OCI-M2 (cell line): ENCODE data around the gene CALML6.

Experiments used
- DNase-seq: peaks from one replicate; lab custom pipeline; 2025; ENCODE audit not compliant: unreplicated experiment; lab: John Stamatoyannopoulos, UW

CALML6 gene

DNA sequence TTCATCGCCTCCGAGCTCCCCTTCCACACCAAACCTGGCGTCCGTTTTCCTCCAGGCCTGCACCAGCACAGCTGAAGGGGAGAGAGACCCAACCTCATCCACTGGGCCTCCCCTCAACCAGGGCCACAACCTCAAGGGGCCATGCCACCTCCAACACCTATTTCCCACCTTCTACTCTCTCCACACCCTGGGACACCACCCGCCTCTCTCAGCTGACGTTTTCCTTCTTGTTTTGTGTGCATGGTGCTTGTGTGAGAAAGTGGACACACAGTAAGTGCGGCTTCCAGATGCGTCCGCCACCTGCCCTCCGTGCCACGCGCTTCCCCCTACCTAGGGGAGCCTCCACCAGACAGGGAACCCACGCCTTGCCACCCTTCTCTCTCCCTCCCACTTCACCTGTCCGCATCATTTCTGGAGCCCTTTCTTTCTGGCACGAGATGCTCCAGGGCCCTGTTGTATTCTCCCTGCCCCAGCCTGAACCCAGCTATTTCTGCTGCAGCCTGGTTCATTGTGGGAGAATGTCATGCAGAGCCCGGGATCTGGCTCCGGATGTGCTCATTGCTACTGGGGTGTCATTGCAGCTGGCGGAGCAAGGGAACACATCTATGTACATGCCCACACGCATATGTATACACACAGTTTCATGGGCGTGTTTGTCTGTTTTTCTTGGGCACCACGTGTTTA, 22.8 kb upstream of the CALML6 start:
- no peak for DNase-seq

DNA sequence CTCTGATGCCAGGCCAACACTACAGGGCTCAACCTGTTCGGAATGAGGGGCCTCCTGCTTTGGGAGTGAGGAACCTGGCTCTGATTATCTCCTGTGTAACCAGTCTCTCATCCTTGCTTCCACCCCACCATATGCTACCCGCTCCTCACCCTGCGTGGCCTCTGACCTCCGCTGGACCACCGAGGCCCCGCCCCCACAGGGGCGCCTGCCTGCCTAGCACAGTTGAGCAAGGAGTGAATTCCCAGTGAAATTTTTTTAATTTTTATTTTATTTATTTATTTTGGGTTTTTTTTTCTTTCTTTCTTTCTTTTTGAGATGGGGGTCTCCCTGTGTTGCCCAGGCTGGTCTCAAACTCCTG, 22.3 kb upstream of the CALML6 start:
- no peak for DNase-seq

DNA sequence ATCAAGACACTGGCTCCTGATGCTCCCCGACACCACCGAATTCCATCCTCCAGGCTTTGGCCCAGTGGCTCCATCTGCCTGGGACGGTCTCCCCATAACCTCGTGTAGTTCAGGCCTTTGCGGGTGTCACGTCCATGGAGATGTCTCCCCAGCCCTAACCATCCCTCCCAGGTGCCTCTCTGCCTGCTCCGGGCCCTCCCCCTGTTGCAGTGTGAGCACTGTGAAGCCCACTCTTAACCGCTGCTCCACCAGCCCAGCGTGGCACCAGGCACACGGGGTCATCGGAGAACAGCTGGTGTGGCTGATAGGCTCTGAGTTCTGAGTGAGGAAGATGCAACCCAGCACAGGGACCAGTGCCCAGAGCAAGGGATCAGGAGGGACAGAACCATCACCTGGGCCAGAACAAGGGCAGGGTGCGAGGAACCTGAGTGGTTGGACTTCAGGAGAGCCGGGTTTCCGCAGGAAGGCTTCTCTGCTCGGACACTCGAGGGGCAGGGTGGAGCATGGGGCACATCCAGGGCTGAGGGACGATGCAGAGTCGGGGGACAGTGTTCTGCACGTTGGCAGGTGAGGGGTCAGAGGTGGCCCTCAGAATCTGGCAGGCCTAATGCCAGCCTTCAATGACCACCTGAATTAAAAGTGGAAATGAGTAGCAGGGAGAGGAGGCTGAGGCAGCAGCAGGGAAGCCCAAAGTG, 21.6 kb upstream of the CALML6 start:
- no peak for DNase-seq

DNA sequence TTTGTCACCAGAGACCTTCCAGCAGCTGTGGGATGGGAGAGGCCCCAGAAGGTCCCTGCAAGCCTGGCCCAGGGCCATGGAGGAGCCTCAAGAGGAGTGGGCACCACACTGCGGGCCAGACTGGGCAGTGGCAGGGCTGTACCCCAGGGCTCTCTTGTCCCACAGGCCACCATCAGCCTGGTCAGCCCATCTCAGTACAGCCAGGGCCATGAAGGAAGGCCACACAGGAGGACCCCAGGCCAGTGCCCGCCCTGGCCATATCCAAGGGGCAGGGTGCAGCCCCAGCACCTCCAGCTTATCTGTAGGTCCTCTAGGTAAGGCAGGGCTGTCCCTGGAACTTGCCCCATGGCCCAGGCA, 21.1 kb upstream of the CALML6 start:
- DNase-seq: no peak

DNA sequence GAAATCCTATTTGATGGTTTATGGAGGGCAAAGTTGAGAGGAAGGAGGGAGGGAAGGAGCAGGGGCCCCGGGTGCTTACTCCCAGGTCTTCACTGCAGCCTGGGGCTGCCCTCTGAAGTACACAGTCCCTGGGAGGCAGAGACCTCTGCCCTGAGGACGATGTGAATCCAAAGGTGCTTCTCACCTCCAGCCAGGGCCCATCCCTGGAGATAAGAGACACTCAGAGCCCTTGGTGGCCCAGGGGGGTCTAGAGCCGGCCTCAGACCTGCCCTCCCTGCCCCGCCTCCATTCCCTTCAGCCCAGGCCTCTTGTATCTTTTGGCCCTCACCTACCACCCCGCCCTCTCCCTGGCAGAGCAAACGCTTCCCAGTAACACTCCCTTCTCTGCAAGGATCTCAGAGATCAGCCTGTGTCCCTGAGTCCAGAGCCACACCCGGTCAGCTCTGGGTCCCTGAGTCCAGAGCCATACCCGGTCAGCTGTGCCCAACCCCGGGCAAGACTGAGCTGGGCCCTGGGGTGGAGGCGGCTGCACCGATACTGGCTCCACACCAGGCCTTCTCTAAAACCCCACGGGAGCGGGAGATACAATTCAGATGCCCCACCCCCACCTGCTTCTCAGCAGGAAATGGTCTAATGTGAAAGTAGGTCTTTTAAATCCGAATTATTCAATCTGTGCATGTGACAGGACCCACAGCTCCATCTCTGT, 20.6 kb upstream of the CALML6 start:
- no peak for DNase-seq

DNA sequence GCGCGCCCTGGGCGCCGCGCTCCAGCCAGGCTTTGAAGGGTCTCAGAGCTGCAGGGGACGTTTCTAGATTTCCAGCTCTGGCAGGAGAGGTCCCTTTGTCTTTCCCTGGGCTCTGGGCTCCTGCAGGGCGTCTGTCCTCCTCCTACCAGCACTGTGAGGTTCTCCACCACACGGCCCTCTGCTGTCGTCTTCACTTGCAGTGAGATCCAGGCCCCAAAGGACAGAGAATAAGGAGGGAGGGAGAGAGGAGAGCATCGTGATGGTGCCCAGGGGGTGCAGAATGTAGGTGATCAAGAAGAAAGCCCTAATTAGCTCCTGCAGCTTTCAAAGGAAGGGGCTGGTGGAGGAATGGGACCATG, 20.0 kb upstream of the CALML6 start:
- DNase-seq: no peak

DNA sequence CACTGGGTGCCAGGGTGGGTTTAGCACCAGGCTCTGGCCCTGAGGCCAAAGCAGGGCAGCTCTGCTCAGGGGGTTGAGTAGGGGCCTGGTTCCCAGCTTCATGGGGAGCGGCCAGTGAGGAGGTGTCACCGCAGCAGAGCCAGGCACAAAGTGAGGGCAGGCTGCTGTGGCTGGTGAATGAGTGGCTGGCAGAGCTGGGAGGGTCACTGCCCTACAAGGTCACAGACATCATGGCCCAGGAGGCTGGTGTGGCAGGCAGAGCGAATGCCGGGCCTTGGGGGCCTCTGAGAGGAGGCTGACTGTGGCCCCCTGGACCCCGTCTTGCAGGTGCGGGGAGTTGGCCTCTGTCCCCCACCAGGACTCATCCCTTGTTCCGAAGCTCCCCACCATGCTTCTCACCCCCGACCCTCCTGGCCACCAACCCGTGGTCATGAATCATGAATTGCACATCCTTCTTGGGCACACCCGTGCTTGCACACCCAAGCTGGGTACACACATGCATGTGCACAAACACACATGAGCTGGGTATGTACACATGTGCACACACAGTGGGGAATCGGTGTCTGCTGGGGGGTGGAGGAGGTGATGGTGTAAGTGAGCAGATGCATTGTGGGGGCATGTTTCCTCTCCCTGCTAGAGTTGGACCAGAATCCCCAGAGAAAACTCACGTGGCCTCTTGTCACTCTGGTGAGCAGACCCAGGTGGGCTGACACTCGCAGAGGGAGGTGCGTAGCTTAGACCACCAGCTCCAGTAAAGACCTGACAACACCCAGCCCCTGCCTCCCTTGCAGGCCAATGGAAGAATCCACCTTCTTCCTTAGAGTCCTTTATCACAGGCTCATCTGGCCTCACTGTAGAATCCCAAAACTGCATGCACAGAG, 19.4 kb upstream of the CALML6 start:
- no peak for DNase-seq

DNA sequence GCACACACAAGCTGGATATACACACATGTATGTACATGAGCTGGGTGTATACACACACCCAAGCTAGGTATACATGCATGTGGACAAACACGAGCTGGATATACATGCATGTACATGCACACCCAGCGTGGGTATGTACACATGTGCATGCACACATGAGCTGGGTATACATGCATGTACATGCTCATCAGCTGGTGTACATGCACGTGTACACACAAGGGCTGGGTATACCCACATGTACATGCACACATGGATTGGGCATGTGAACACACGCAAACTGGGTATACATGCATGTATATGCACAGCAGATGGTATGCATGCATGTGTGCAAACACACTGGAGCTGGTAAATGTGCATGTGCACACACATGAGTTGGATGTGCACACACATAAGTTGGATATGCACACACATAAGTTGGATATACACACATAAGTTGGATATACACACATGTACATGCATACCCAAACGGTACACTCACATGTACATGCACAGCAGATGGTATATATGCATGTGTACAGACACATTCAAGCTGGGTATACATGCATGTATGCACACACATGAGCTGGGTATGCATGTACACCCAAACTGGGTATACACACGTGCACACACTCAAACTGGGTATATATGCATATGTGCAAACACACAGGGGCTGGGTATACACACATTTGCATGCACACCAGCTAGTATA, 16.7 kb upstream of the CALML6 start:
- no peak for DNase-seq

DNA sequence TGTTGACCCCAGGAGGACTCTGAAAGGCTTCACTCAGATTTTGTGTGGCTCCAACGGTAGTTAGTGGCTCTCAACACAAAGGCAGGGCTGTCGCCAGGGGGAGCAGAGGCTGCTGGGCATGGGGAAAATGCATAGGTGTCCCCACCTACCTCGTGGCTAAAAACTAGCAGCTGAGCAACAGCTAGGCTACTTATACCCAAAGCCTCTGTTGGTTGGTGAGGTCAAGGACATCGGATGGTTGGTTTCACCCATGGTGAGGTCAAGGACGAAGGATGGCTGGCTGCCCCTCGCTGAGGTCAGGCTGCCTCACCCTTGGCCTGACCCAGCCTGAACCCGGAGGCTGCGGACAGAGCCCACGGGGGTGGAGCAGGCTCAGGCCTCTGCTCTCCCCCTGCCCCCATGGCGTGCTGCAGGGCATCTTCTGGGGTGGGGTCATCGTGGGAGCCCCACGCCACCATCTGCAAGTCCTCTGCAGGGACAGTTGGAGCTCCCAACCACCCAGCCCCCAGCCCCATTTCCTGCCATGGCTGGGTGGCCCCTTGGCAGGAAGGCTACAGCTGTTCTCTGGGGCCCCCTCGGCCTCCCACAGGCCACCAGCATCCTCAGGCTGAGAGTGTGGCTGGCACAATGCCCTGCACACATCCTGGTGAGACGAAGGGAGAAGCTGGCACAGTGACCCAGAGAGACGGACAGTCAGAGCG, 15.6 kb upstream of the CALML6 start:
- DNase-seq: no peak

DNA sequence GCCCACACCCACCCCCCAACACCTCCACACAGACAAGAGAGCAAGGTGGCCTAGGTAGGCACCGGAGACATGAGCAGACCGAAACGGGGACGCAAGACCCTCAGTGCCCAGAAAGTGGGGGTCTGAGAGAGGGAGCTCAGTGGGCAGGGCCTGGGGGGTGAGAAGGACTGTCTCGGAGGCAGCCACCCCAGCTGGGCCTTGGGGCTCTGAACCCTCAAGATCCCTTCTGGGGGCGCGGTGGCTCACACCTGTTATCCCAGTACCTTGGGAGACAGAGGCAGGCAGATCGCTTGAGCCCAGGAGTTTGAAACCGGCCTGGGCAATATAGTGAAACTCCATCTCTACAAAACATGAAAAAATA, 15.1 kb upstream of the CALML6 start:
- DNase-seq: no peak

DNA sequence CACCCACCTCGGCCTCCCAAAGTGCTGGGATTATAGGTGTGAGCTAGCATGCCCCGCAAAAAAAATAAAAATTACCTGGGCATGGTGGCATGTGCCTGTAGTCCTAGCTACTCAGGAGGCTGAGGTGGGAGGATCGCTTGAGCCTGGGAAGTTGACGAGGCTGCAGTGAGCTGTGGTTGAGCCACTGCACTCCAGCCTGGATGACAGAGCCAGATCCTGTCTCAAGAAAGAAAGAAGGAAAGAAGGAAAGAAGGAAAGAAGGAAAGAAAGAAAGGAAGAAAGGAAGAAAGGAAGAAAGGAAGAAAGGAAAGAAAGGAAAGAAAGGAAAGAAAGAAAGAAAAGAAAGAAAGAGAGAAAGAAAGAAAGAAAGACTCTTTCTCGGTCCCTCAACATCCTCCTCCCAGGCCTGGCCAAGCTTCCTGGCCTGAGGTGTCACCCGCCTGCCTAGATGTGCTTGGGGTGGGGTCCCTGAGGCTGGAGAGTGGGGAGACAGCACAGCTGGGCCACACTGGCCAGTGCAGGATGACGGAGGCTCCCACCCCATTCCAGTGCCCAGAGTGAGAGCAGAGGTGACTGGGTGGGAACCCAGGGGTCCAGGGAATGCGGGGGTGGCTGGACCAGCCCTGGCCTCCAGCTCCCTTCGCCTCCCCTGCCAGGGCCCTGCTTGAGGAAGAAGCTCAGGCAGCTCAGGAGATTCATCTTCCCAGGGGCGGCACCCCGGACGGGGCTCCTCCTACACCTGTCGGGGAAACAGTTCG, 14.0 kb upstream of the CALML6 start:
- no peak for DNase-seq

DNA sequence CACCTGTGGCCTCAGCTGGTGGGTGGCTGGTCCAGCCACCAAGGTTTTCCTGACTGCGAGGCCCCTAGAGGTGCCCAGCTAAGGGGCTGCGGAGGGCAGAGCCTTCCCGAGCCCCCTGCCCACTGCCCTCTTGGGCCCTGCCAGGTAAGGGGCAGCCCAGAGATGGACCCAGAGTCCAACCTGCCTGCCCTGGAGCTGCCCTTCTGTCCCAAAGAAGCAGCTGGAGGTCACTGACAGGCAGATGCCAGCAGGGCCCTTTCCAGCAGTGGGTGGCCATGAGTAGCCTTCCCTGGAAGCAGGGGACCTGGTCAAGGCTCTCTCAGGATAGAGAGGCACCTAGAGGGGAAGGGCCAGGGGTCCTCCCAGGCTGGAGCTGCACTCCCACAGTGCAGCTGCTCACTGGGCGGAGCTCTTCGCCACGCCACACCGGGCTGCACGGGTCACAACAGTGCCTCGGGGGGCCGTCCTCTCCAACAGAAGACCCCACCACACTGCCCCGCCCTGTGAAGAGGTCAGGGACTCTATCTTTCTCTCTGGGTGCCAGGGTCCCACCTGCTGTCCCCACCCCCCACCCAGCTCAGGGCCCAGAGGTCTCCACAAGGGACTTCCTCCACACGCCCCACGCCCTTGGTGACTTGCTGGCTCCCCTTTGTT, 13.3 kb upstream of the CALML6 start:
- DNase-seq: no peak

DNA sequence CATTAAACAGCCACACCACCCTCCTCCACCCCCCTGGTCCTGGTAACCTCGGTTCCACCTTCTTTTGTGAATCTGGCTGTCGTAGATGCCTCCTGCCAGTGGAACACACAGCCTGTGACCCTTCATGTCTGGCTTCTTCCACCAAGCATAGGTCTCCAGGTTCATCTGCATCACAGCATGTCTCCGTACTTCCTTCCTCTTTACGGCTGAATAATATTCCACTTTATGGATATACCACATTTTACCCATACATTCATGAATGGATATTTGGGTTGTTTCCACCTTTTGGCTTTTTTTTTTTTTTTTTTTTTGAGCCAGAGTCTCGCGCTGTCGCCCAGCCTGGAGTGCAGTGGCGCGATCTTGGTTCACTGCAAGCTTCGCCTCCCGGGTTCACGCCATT, 11.8 kb upstream of the CALML6 start:
- DNase-seq: no peak

DNA sequence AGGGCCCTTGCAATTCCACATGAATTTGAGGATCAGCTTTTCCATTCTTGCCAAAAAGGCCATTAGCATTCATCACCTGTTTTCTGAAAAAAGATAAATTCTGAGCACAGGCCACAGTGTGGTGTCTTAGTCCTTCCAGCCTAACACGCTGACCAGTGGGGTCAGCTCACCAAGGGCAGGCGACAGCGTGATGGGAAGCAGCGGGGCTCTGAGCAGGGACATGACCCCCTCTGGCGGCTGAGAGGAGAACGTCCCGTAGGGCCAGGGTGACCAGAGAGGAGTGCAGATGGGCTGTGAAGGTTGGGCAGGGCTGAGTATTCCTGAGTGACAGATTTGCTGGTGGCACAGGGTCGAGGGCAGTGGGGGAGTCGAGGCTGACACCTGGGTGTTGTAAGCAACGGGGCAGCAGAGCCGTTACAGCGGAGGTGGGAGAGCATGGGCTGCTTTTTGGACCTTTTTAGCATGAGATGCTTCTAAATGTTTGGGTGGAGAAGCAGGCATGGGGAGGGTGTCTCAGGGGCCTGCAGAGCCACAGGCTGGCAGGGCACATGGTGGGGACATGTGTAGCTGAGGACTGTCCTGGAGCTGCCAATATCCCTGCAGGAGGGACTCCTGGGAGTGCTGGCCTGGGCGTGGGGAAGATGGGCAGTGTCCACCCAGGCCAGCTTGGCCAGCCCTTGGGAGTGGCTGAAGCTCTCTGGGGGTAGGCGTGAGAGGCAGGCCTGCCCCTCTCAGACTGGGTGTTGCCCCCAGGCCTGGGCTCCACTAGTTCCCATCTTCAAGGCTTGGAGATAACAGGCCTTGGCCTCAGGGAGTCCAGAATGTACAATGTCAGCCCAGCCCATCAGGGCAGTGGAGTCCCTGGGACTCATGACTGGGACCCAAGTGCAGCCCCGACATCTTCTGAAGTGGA, 8.6 kb upstream of the CALML6 start:
- DNase-seq: no peak

DNA sequence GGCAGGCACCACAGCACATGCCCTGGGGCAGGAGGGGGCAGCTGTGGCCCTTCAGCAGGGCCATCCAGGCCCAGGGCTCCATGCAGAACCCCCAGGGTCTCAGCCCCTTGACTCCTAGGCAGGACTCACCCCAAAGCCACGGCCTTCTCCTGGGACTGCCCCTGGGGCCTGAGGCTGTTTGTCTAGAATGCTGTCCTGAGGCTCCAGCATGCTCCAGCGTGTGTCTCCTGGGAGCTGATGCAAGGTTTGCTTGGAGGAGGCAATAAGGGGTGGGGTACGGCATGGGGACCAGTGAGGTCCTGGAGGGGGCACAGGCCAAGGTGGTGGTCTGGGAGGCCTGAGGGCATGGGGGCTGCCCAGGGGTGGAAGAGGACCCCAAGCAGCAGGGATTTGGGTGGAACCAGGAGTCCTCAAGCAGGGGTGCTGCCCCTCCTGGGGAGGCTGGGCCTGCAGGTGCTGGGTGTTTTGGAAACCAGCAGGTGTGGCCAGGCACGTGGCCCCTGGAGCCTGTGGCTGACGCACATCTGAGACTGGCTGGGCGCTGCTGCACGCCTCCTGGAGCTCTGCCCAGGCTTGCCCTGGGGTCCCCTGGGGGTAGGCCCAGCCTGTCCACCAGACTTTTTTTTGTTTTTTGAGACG, 7.8 kb upstream of the CALML6 start:
- DNase-seq: no peak

DNA sequence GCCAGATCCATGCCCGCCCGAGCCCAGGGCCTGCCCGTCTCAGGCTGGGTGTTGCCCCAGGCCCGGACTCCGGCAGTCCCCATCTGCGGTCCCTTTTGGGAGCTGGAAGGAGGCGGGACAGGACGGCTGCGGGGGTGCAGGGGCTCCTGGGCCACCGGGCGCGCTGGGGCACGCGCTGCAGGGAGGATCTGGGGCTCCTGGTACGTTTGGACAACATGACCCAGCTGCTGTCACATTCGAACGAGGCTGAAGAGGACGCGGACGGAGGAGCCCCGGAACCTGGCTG, 6.6 kb upstream of the CALML6 start:
- no peak for DNase-seq

DNA sequence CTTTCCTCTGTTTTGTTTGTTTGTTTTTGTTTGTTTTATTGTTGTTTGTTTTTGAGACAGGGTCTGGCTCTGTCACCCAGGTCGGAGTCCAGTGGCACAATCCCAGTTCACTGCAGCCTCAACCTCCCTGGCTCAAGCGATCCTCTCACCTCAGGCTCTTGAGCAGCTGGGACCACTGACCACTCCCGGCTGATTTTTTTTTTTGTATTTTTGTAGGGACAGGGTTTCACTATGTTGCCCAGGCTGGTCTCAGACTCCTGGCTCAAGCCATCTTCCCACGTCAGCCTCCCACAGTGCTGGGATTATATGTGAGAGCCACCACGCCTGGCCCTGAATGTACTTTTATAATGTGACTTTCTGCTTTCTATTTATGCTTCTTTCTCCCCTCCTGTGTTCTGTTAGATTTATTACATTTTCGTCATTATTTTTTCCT, 5.0 kb upstream of the CALML6 start:
- no peak for DNase-seq
